HG03039 (cell line): ENCODE data around the gene RIPOR3.
"Not testable (repeated sequence)": the region's sequence is repeated elsewhere in the genome, so short reads cannot be mapped to it uniquely, and the experiment has no call there.

Experiments used
- ATAC-seq: cut with Tn5 transposase; IDR thresholded peaks from one replicate; pipeline ENCODE4 v1.9.1; 2021; ENCODE audit warnings: mild to moderate bottlenecking, moderate library complexity; ENCODE audit not compliant: unreplicated experiment

Gene RIPOR3

GRCh38 chr20:50610212-50610718 lies 81.1 kb downstream of the RIPOR3 start:
- ATAC-seq = no peak

GRCh38 chr20:50609438-50609989 lies 81.8 kb downstream of the RIPOR3 start:
- no peak for ATAC-seq

GRCh38 chr20:50608750-50609104 lies 82.6 kb downstream of the RIPOR3 start:
- no peak for ATAC-seq

- ATAC-seq = no peak
Observed at GRCh38 chr20:50607850-50608749, 83.2 kb downstream of the RIPOR3 start.

- no peak for ATAC-seq
Observed at GRCh38 chr20:50607436-50607835, 83.9 kb downstream of the RIPOR3 start.

GRCh38 chr20:50605136-50605535 lies 86.2 kb downstream of the RIPOR3 start:
- no peak for ATAC-seq

GRCh38 chr20:50604451-50604850 lies 86.9 kb downstream of the RIPOR3 start:
- ATAC-seq = no peak

- no peak for ATAC-seq
Observed at GRCh38 chr20:50602432-50603088, 88.8 kb downstream of the RIPOR3 start.

- ATAC-seq = no peak
Observed at GRCh38 chr20:50601511-50602431, 89.6 kb downstream of the RIPOR3 start.

- no peak for ATAC-seq
Observed at GRCh38 chr20:50600281-50600895, 91.0 kb downstream of the RIPOR3 start.

GRCh38 chr20:50598768-50599167 lies 92.6 kb downstream of the RIPOR3 start:
- ATAC-seq = not testable (repeated sequence)

- ATAC-seq = no peak
Observed at GRCh38 chr20:50598074-50598473, 93.3 kb downstream of the RIPOR3 start.

GRCh38 chr20:50597406-50597969 lies 93.9 kb downstream of the RIPOR3 start:
- no peak for ATAC-seq

GRCh38 chr20:50596694-50597021 lies 94.7 kb downstream of the RIPOR3 start:
- no peak for ATAC-seq

- ATAC-seq = no peak
Observed at GRCh38 chr20:50595988-50596693, 95.2 kb downstream of the RIPOR3 start.

GRCh38 chr20:50595433-50595895 lies 95.9 kb downstream of the RIPOR3 start:
- no peak for ATAC-seq

- no peak for ATAC-seq
Observed at GRCh38 chr20:50594591-50595432, 96.5 kb downstream of the RIPOR3 start.

- ATAC-seq = no peak
Observed at GRCh38 chr20:50594231-50594590, 97.1 kb downstream of the RIPOR3 start.

- ATAC-seq = no peak
Observed at GRCh38 chr20:50593005-50593335, 98.4 kb downstream of the RIPOR3 start.
